ENCODE measurements around the gene RYR2.

RYR2 gene

GRCh38 chr1:237527761-237528160 is 485.8 kb downstream of the RYR2 start:
- Histone ChIP-seq H3K4me3 (ENCODE audit: low read depth, low read length) (no peak overlapping the region), H3K27me3 (no peaks in the 10 kb centered on the region), H3K4me1 (peaks cover 7% of the 10 kb centered on the region), H3K9me3 (no peaks in the 10 kb centered on the region), H3K36me3 (no peaks in the 10 kb centered on the region; the same call in 1 of the 2 replicates)
- no peak for TF ChIP-seq CTCF (IDR thresholded peaks at IDR 0.05; ENCODE audit: low read depth, low read length)
- no peak for DNase-seq

- Histone ChIP-seq H3K4me3 (ENCODE audit: low read depth, low read length) (no peak overlapping the region), H3K36me3 (no peaks in the 10 kb centered on the region; the same call in 1 of the 2 replicates), H3K9me3 (no peaks in the 10 kb centered on the region), H3K4me1 (peaks cover 7% of the 10 kb centered on the region), H3K27me3 (no peaks in the 10 kb centered on the region)
- no peak for DNase-seq
- no peak for TF ChIP-seq CTCF (IDR thresholded peaks at IDR 0.05; ENCODE audit: low read depth, low read length)
Observed at GRCh38 chr1:237528545-237528944, 486.6 kb downstream of the RYR2 start.

GRCh38 chr1:237539055-237539454 is 497.1 kb downstream of the RYR2 start:
- DNase-seq = no peak
- H3K9me3 ChIP-seq = no peaks in the 10 kb centered on the region
- TF ChIP-seq CTCF (IDR thresholded peaks at IDR 0.05; ENCODE audit: low read depth, low read length) = no peak
- no peak overlapping the region for H3K4me3 ChIP-seq (ENCODE audit: low read depth, low read length)
- H3K27me3 ChIP-seq = no peaks in the 10 kb centered on the region
- no peaks in the 10 kb centered on the region for H3K36me3 ChIP-seq
- H3K4me1 ChIP-seq = 0 out of 2 replicates have a peak, but pooled peaks cover 3% of the 10 kb centered on the region

GRCh38 chr1:237542525-237543418 is 500.8 kb downstream of the RYR2 start:
- 0 out of 2 replicates have a peak, but pooled peaks cover 3% of the 10 kb centered on the region for H3K4me1 ChIP-seq
- no peak for TF ChIP-seq CTCF (IDR thresholded peaks at IDR 0.05; ENCODE audit: low read depth, low read length)
- H3K9me3 ChIP-seq = no peaks in the 10 kb centered on the region
- H3K36me3 ChIP-seq = no peaks in the 10 kb centered on the region
- H3K4me3 ChIP-seq (ENCODE audit: low read depth, low read length) = no peak overlapping the region
- H3K27me3 ChIP-seq = no peaks in the 10 kb centered on the region
- DNase-seq = no peak

GRCh38 chr1:237553078-237553477 is 511.1 kb downstream of the RYR2 start:
- no peak overlapping the region for H3K4me3 ChIP-seq (ENCODE audit: low read depth, low read length)
- no peak for DNase-seq
- H3K9me3 ChIP-seq = no peaks in the 10 kb centered on the region
- H3K4me1 ChIP-seq = no peaks in the 10 kb centered on the region
- no peaks in the 10 kb centered on the region for H3K36me3 ChIP-seq
- no peaks in the 10 kb centered on the region for H3K27me3 ChIP-seq
- no peak for TF ChIP-seq CTCF (IDR thresholded peaks at IDR 0.05; ENCODE audit: low read depth, low read length)

GRCh38 chr1:237556911-237557310 is 514.9 kb downstream of the RYR2 start:
- no peaks in the 10 kb centered on the region for H3K4me1 ChIP-seq
- TF ChIP-seq CTCF (IDR thresholded peaks at IDR 0.05; ENCODE audit: low read depth, low read length) = no peak
- DNase-seq = no peak
- no peak overlapping the region for H3K4me3 ChIP-seq (ENCODE audit: low read depth, low read length)
- H3K27me3 ChIP-seq = no peaks in the 10 kb centered on the region
- H3K9me3 ChIP-seq = no peaks in the 10 kb centered on the region
- H3K36me3 ChIP-seq = no peaks in the 10 kb centered on the region

Measured in BE2C (cell line).